Effector CD8-positive, alpha-beta T cell (primary cell): ENCODE results near the gene PTPRA.
"Not testable (repeated sequence)": the region's sequence is repeated elsewhere in the genome, so short reads cannot be mapped to it uniquely, and the experiment has no call there.

Experiments
- DNase-seq: peaks from one replicate; lab custom pipeline; 2025; lab: John Stamatoyannopoulos, UW

The PTPRA gene

DNA sequence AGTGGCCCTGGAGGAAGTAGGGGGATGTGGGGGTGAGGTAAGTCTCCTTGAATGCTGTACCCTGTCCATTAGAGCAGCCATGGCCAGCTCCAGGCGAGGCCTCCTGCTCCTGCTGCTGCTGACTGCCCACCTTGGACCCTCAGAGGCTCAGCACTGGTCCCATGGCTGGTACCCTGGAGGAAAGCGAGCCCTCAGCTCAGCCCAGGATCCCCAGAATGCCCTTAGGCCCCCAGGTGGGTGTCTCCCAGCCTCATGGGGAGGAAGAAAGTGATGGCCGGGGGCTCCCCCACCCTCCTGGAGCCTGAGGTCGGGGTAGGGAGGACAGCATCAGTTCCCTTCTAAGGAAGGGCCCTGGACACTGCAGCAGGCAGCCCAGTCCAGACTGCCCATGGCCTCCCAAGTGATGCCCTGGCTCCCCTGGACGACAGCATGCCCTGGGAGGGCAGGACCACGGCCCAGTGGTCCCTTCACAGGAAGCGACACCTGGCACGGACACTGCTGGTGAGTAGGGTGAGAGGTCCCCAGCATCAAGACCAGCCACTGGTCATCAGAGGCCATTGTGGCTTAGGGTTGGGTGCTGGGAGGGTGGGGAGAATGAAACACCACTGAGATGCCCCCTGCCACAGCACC, 171.2 kb downstream of the PTPRA start:
- DNase-seq: no peak

DNA sequence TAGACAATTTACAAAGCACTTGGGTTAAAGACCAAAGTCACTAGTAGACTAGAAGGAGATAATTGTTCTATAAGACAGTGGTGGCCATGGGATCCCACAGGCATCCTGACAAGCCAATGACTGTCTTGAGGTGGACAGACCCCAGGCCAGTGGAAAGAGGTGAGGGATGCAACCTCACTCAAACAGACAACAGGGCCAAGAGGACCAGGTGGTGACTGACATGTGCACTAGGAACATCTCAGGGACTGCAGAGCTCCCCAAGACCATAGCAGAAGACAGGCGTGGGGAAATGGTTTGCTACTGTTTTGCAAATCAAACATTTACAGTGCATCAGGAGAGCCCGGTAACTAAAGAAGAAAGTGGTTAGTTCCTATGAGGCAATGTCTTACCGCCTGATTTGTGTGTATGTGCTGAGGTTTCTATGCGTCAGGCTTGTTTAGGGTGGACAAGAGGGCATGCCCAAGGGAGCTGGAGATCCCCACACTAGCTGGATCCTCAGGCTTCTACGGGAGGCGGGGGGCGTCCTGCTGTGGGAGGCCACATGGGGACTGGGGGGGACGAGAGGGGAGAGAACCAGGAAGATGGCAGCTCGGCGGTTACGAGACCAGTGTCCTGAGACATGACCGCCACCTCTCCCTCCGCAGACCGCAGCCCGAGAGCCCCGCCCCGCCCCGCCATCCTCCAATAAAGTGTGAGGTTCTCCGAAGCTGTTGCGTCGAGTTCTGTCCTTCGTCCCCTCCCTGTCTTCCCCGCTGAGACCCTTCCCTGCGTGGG, 171.9 kb downstream of the PTPRA start:
- peak; percentile 26 for DNase-seq

DNA sequence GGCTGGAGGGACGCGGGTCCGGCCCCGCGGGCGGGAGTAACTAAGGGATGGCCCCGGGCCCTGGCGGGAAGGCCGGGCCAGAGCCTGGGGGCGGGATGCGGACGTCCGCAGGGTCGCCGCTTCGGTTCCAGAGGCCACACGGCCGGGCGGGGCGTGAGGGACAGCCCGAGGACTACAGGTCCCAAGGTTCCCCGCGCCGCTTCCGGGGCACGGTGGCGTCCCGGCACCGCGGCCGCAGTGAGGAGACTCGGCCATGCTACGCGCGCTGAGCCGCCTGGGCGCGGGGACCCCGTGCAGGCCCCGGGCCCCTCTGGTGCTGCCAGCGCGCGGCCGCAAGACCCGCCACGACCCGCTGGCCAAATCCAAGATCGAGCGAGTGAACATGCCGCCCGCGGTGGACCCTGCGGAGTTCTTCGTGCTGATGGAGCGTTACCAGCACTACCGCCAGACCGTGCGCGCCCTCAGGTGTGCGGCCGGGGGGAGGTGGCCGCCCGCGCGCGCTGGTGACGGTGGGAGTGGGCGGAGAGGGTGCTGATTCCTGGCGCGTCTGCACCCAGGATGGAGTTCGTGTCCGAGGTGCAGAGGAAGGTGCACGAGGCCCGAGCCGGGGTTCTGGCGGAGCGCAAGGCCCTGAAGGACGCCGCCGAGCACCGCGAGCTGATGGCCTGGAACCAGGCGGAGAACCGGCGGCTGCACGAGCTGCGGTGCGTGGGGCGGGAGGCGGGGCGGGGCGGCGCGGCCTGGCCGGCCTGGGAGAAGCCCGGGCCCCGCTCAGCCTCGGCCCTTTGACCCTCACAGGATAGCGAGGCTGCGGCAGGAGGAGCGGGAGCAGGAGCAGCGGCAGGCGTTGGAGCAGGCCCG, 172.8 kb downstream of the PTPRA start, which contains the start of gene MRPS26:
Gene MRPS26 (plus strand): TSS at position 237 of the 861 bp plus-strand sequence. CDS start 17 bp downstream, at position 254.
- peak; percentile 33 for DNase-seq

DNA sequence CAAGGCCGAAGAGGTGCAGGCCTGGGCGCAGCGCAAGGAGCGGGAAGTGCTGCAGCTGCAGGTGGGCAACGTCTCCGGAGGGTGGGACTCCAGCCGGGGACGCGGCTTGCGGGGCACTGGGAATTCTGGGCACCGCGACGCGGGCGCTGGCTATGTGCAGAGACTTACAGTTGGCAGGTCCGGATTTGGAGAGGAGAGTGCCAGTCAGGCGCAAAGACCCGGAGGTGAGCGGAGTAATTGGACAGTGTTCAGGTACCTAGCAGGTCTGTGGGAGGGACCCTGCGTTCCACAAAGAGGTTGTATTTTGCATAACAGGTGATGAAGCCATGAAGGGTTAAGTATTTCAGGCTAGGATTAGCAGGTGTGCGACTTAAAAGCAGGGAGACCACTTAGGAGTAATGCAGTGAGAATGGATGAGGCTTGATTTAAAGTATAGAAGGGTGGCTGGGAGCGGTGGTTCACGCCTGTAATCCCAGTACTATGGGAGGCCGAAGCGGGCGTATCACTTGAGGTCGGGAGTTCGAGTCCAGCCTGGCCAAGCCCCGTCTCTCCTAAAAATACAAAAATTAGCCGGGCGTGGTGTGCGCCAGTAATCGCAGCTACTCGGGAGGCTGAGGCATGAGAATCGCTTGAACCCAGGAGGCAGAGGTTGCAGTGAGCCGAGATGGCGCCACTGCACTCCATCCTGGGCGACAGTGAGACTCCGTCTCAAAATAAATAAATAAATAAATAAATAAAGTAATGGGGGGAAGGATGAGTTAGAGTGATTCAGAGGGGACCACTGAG, 173.6 kb downstream of the PTPRA start:
- DNase-seq: no peak

DNA sequence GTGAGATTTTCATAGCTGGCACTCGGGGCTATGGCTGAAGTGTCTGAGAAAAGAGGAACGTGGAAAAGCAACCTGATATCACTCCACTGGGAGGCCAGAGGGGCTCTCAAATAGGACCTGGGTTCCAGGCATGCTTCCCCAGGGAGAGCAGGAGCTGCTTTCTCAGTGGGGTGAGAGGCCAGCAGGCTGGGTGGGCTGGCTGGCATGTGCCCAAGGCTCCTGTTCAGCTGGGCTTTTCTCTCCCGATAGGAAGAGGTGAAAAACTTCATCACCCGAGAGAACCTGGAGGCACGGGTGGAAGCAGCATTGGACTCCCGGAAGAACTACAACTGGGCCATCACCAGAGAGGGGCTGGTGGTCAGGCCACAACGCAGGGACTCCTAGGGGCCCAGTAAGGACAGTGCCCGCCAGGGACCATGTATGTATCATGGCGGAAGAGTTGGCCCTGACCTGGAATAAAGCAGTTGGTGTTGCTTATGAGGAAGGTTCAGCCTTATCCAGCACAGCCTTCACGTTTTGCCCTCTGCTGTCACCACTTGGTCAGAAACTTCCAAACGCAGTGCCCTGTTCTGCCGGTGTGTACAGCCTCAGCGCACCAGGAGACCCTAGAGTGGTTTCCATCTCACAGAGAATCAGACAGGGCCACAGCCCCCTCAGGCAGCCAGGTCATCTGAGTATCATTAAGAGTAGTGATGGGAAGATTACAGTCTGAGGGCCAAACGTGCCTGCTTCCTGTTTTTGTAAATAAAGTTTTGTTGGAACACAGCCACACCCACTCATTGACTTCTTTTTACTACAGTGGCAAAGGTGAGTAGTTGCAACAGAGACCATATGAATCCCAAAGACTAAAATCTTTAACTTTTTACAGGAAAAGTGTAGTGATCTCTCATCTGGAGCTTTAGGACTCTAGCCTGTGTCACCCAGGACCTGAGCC, 174.5 kb downstream of the PTPRA start:
- DNase-seq: no peak

DNA sequence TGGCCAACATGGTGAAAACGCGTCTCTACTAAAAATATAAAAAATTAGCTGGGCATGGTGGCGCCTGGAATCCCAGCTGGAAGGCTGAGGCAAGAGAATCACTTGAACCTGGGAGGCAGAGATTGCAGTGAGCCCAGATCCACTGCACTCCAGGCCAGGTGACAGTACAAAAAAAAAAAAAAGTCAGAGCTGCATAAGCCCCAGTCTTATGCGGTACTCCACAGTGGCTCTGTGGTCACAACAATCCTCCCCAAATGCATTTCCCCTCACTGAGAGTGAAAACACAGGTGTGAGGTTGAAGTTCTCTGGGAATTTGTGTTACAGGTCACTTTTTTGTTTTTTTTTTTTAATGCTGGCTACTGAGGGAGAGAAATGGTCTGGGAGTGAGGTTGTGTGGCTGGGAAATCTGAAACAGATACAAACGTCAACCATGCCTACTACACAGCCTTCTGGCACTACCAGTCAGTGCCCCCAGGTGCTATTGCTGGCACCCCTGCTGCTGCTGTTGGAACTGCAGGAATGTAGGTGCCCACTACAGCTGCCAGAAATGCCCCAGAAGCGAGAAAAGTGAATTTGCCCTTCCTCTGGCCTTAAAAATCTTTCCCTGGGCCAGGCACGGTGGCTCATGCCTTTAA, 178.2 kb downstream of the PTPRA start:
- no peak for DNase-seq

DNA sequence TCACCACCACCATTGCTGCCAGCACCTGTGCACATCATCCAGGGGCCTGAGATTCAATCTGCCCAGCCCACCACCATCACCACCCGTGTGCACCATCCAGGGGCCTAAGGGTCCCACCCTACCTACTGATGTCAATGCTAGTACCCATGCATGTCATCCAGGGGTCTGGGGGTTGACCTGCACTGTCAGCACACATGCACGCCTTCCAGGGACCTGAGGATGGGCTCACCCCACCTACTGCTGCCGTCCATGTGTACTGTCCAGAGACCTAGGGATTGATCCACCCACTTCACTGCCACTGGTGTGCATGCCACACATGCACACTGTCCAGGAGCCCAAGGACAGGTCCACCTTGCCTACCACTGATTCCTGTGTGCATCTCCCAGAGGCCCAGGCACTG, 186.2 kb downstream of the PTPRA start:
- no peak for DNase-seq

DNA sequence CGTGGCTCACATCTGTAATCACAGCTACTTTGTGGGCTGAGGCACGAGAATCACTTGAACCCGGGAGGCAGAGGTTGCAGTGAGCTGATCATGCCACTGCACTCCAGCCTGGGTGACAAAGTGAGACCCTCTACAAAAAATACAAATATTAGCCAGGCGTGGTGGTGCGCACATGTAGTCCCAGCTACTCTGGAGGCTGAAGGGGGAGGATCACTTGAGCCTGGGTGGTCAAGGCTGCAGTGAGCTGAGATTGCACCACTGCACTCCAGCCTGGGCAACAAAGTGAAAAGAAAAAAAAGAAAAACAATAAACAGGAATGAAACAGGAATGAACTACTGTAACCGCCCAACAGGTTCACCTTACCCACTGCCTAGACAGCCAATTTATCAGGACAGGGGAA, 190.8 kb downstream of the PTPRA start:
- DNase-seq: not testable (repeated sequence)

DNA sequence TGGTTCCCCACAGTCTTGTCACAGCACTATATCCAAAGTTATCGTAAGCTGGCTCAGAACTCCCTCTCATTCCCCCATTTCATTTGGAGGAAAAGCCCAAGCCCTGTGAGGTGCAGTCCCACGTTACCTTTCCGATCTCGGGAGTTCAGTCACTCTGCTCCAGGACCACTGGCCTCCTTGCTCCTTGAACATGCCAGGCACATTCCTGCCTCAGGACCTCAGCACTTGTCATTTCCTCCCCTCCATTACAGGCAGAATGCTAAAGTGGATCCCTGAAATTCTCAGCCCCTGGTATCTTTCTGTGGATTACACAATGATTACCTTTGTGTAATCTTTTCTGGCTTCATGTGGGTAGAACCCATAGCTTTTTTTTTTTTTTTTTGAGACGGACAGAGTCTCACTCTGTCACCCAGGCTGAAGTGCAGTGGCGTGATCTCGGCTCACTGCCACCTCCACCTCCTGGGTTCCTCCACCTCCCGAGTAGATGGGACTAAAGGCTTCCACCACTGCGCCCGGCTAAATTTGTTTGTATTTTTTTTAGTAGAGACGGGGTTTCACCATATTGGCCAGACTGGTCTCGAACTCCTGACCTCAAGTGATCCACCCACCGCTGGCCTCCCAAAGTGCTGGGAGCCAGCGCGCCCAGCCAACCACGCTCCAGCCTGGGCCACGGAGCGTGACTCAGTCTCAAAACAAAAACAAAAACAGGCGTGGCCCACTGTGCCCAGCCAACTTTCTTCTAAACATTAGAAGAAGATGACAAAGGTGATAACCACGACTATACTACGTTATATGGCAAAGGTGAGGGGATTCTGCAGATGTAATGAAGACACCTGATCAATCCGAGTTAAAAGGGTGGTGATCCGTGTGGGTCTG, 194.1 kb downstream of the PTPRA start:
- DNase-seq: no peak

DNA sequence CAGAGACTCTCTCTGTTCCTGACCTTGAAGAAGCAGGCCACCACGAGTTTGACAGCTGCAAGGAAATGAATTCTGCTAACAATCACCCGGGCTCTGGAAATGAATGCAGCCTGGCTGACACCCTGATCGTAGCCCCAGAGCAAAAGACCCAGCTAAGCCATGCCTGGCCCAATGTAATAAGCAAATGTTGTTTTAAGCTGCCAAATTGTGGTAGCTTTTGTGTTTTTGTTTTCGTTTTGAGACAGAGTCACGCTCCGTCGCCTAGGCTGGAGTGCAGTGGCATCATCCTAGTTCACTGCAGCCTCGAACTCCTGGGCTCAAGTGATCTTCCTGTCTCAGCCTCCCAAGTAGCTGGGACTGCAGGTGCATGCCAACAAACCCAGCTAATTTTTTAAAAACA, 194.8 kb downstream of the PTPRA start:
- DNase-seq: no peak

DNA sequence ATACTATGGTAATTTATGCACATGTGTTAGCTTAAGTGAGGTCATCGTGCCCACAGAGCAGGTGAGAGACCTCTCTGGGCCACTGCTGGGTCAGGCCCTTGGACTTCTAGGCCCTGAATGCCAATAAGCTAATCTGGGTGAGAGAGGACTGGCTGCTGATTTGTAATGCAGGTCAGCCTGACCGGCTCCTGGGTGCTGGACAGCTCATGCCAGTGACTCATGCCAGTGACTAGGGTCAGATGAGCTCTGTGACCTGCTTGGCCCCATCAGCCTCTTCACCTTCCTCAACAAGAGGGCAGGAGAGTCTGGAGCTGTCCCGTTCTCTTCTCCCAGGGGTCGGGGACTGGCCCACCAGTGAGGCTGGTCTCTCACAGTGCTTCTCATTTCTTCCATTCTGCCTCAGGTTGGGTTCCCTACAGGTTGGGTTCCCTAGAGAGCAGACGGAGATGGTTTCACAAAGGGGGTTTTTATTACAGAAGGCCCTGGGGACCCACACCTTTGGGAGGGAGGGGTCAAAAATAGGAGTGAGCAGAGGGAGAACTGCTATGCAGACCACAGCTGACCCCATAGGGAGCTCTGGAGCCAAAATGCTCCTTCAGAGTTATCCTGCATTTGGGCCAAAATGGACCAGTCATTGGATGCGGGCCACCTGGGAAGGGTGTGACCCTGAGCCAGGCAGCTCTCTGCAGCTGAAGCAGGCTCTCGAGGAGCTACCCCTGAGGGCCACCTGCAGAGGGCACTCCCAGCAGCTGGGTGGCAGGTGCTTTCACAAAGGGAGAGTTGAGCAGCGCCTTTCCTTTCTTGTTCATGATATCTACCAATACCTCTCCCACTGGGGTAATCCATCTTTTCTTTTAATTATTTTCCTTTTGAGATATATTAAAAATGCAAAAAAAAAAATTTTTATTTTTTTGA, 196.0 kb downstream of the PTPRA start:
- no peak for DNase-seq

DNA sequence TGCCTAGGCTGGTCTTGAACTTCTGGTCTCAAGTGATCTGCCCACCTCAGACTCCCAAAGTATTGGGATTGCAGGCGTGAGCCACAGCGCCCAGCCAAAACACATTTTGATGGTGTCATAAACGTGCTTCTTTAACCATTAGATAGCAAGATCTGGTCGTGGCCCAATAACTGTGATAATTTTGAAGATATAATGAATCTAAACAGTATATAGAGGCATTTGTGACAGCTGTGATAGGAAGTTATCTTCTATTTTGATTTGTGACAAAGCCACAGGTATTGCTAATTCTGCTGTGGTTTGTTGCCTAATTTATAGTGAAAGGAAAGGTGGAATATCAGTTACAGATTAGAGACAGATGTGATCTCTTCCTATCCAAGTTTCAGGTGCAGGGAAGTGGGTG, 197.4 kb downstream of the PTPRA start:
- no peak for DNase-seq

DNA sequence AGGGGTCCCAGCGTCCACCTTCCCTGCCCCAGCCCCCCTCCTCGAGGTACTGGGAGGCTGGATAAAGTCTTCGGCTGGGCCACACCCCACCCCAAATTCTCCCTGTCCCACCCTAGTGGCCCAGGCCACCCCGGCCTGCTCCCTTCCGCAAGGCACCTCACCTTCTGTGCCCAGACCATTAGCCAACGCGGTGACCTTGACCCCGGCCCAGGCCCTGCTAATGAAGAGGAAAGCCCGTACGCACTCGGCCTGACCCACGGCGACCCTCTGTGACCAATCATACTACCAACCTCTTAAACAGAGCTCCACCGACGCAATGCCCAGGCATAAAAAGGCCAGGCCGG, 198.0 kb downstream of the PTPRA start:
- DNase-seq: no peak

DNA sequence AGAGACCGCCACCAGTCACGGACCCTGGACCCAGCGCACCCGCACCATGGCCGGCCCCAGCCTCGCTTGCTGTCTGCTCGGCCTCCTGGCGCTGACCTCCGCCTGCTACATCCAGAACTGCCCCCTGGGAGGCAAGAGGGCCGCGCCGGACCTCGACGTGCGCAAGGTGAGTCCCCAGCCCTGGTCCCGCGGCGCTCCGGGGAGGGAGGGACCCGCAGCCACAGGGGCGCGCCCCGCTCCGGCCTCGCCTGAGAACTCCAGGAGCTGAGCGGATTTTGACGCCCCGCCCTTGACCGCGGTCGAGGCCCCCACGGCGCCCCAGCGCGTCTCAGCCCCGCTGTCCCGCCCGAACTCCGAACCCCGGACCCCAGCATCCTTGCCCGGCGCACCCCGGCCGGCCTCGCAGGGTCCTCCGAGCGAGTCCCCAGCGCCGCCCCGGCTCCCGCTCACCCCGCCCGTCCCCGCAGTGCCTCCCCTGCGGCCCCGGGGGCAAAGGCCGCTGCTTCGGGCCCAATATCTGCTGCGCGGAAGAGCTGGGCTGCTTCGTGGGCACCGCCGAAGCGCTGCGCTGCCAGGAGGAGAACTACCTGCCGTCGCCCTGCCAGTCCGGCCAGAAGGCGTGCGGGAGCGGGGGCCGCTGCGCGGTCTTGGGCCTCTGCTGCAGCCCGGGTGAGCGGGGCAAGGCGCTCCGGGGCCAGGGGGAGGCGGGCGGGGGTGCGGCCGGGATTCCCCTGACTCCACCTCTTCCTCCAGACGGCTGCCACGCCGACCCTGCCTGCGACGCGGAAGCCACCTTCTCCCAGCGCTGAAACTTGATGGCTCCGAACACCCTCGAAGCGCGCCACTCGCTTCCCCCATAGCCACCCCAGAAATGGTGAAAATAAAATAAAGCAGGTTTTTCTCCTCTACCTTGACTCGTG, 198.6 kb downstream of the PTPRA start, which contains the start of gene OXT:
Gene OXT (plus strand): TSS at position 11 of the 920 bp plus-strand sequence. CDS start 36 bp downstream, at position 47.
- DNase-seq: peak; percentile 52

DNA sequence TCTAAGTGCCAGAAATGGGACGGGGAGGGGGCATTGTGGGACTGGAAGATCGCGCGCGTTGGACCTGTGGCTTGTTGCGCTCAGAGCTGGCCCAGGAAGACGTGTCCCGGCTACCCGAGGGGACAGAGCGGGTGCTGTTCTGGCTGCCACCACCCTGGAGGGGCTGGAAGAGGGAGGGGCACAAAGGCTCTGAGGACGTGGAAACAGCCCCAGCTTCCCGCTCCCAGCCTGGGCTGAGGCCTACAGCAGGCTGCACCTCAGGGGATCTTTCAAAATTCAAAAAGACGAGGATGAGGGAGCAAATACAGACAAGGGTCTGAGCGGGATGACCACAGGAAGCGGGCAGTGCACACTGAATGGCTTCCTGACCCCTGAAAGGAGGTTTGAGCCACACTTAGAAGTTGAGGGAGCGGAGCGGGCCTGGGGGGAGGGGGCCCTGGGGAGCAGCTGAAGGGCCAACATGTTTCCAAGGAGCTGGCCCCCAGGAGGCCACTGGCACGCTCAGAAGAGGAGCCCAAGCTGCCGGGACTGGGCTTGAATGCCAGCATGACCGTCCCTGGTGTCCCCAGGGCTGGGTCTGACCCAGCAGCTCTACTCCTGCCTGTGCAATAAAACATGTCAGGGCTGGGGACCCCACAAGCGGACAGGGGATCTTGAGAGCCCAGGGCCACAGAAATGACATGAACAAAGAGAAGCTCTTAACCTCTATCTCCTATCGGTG, 199.4 kb downstream of the PTPRA start:
- no peak for DNase-seq

DNA sequence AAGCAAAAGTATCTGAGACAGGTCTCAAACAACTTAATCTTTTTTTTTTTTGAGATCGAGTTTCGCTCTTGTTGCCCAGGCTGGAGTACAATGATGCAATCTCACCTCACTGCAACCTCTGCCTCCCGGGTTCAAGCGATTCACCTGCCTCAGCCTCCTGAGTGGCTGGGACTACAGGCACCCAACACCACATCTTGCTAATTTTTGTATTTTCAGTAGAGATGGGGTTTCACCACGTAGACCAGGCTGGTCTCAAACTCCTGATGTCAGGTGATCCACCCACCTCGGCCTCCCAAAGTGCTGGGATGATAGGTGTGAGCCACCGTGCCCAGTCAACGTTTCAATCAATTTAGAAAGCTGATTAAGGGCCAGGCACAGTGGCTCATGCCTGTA, 200.0 kb downstream of the PTPRA start:
- not testable (repeated sequence) for DNase-seq
